Right lobe of liver (tissue), 6 donors: ENCODE data around the gene TSSK2. TPM values are rescaled to one million over a fixed set of nuclear protein-coding genes. Genes with fewer than 3 reads are reported as not detected.

ENCODE experiments used
- ATAC-seq, 4 donors: fragments of 200-7000 bp; cut with Tn5 transposase; one replicate each; pipeline ENCODE4 v1.9.1; 2020; ENCODE audit warnings: mild to moderate bottlenecking in 4 of 4, moderate library complexity in 4 of 4
- DNase-seq, 3 donors: peaks; one replicate each; pipeline ENCODE4 v3.0.0-alpha.2; 2020
- H3K27ac ChIP-seq, 3 donors: fragments of 200-600 bp; one replicate each; pipeline ENCODE4 v1.8.0; 2022
- H3K27me3 ChIP-seq, 2 donors: fragments of 200-600 bp; one replicate each; pipeline ENCODE4 v1.8.0; 2022
- H3K36me3 ChIP-seq, 4 donors: fragments of 200-600 bp; sonication (generic) in 1 of 4; one replicate each; pipeline versions ENCODE4 v1.5.1 to v1.8.0; 2017 to 2022; ENCODE audit warnings: control low read depth in 1 of 4
- H3K4me1 ChIP-seq, 4 donors: fragments of 200-600 bp; sonication (generic) in 1 of 4; one replicate each; pipeline versions ENCODE4 v1.5.1 to v1.8.0; 2017 to 2022; ENCODE audit warnings: control low read depth in 1 of 4
- H3K4me3 ChIP-seq, 3 donors: fragments of 200-600 bp; one replicate each; pipeline ENCODE4 v1.8.0; 2022
- H3K9me3 ChIP-seq, 4 donors: fragments of 200-600 bp; sonication (generic) in 1 of 4; one replicate each; pipeline versions ENCODE4 v1.5.1 to v1.8.0; 2017 to 2022; ENCODE audit warnings: control low read depth in 1 of 4
- POLR2A ChIP-seq: fragments of 450-650 bp; IDR thresholded peaks from one replicate; pipeline ENCODE4 v1.6.1; 2017; ENCODE audit warnings: antibody characterized with exemption, mild to moderate bottlenecking
- whole genome bisulfite sequencing: methylation state at CpG from one replicate; pipeline ENCODE4 v1.1.6; 2018; ENCODE audit warnings: low coverage, low lambda C conversion rate; ENCODE audit not compliant: insufficient coverage; ENCODE audit errors: missing lambda C conversion rate; 5-methylcytosine and 5-hydroxymethylcytosine counted together
- intact Hi-C, 2 donors: fragments of 100-400 bp; cut with DNase I; formaldehyde crosslinking; loops; one replicate each; pipeline versions ENCODE4 v1.11.2 to v1.14.1; 2022
- total RNA-seq, 6 experiments: library from RNA; depleted of rRNA in 2 of 6; stranded (reverse); fragments of >200 nt in 2 of 6; fragmentation: NEBNext Ultra II Directional in 3 of 6; extraction: Animal tissue kit (Norgen Biotek cat#: 25700) in 3 of 6; gene quantifications; one replicate each; pipeline versions ENCODE4 v1.1.0 to v1.2.4, GENCODE V29; 2016 to 2023
- TF ChIP-seq, protein P1 (sequence below), 4 donors: fragments of 200-600 bp in 3 of 4; fragments of 450-650 bp in 1 of 4; IDR thresholded peaks; one replicate each; pipeline versions ENCODE4 v1.5.1 to v1.8.0; 2016 to 2022; ENCODE audit warnings: antibody characterized with exemption in 4 of 4, mild to moderate bottlenecking in 2 of 4
- donor health status: DM: no; HTN: yes; CAD: no.
- donor health status: DM: no; HTN: no; CAD: no.
- donor health status: DM: no; HTN: no; CAD: no.
- donor health status: DM: no; HTN: yes; CAD: no.
- donor health status: DM: no; HTN: yes; CAD: no.

Gene TSSK2
- total RNA-seq, 6 experiments from 2014 or later: not detected

DNA sequence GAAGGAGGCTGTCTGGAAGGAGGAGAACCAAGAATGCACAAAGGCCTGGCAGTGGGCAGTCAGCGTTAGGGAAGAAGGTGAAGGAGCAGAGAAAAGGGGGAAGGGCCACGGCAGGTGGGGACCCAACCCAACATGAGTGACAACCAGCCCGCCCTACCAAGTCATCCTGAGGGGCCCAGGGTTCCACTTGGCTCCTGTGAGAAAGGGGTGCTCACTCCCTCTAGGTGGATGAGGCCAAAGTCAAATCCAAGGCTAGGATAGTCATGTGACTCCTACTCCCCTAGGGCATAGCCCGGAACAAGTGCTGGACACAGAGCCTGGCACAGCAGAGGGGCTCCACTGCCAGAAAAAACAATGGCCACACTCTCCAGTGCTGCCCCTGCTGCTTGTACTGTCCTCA lies 6.7 kb upstream of the TSSK2 start:
- Histone ChIP-seq H3K27ac (no peak overlapping the region), H3K27me3 (no peaks in the 10 kb centered on the region), H3K4me3 (no peak overlapping the region), H3K9me3 (no peaks in the 10 kb centered on the region), H3K36me3 (no peaks in the 10 kb centered on the region), H3K4me1 (peaks cover 0 to 18% (median 4%) of the 10 kb centered on the region in 4 donors)
- intact Hi-C loops: no loop called here
- DNase-seq: no peak
- TF ChIP-seq POLR2A: no peak
- TF ChIP-seq, protein P1, sequence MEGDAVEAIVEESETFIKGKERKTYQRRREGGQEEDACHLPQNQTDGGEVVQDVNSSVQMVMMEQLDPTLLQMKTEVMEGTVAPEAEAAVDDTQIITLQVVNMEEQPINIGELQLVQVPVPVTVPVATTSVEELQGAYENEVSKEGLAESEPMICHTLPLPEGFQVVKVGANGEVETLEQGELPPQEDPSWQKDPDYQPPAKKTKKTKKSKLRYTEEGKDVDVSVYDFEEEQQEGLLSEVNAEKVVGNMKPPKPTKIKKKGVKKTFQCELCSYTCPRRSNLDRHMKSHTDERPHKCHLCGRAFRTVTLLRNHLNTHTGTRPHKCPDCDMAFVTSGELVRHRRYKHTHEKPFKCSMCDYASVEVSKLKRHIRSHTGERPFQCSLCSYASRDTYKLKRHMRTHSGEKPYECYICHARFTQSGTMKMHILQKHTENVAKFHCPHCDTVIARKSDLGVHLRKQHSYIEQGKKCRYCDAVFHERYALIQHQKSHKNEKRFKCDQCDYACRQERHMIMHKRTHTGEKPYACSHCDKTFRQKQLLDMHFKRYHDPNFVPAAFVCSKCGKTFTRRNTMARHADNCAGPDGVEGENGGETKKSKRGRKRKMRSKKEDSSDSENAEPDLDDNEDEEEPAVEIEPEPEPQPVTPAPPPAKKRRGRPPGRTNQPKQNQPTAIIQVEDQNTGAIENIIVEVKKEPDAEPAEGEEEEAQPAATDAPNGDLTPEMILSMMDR (IDR thresholded peaks at IDR 0.05): no peak
- 29% methylated on average over 1 of the region's 4 CpGs for WGBS
- no peak for ATAC-seq

DNA sequence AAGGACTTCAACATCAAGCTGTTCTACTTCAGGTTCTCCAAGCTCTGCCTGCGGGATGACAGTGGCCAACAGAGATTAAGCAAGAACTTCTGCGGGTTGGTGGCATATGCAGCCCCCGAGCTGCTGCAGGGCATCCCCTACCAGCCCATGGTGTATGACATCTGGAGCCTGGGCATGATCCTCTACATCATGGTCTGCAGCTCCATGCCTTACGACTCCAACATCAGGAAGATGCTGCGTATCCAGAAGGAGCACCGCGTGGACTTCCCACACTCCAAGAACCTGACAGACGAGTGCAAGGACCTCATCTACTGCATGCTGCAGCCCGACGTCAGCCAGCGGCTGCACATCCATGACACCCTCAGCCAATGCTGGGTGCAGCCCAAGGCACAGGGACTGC lies 6.1 kb upstream of the TSSK2 start:
- no peak for TF ChIP-seq POLR2A
- TF ChIP-seq, protein P1 (IDR thresholded peaks at IDR 0.05): no peak
- DNase-seq: no peak
- no peak overlapping the region for H3K4me3 ChIP-seq
- H3K36me3 ChIP-seq: no peaks in the 10 kb centered on the region
- H3K27ac ChIP-seq: no peak overlapping the region
- peaks cover 0 to 18% (median 4%) of the 10 kb centered on the region in 4 donors for H3K4me1 ChIP-seq
- no peak for ATAC-seq
- WGBS: 93% methylated on average over 3 of the region's 11 CpGs
- intact Hi-C loops: no loop called here
- no peaks in the 10 kb centered on the region for H3K9me3 ChIP-seq
- H3K27me3 ChIP-seq: no peaks in the 10 kb centered on the region

DNA sequence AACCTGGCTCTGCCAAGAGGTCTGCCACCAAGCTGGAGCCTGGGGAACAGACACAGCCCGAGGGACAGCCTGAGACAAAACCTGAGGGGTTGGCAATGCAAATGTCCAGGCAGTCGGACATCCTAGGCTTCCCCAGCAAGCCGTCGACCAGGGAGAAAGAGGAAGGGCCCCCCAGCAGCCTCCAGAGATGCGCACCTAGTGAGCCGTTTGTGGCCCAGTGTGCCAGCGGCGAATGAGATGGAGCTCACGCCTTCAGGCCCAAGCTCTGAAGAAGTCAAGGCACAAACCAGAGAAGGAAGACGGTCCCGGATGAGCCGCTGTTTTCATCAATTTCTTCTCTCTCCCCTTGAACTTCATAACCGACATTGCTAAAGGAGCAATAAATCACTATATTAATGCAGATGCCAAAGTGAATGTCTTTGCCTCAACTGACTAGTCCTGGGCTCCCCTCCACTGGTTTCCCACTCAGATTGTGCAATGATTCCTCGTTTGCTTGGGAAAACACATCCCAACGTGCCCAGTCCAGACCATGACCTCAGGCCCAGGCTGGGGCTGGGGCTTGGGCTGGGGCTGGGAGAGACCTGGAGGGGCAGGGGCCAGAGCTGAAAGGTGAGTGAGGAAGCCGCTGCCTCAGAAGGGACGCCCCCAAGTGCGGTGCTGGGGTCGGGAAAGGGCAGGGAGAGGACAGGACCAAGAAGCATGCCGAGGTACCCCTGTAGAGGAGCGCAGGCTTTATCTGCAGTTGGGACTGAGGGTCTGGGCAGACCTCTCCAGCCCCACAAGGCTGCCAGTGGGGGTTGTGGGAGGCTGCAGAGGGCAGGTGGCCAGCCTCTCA lies 5.4 kb upstream of the TSSK2 start:
- Histone ChIP-seq H3K27ac (no peak overlapping the region), H3K36me3 (no peaks in the 10 kb centered on the region), H3K4me1 (peaks cover 0 to 11% (median 3%) of the 10 kb centered on the region in 4 donors), H3K27me3 (no peaks in the 10 kb centered on the region), H3K4me3 (no peak overlapping the region), H3K9me3 (no peaks in the 10 kb centered on the region)
- TF ChIP-seq, protein P1 (IDR thresholded peaks at IDR 0.05): no peak
- no peak for TF ChIP-seq POLR2A
- intact Hi-C loops: no loop called here
- 71% methylated on average over 18 of the region's 21 CpGs for WGBS
- ATAC-seq (no peak), DNase-seq (no peak)

DNA sequence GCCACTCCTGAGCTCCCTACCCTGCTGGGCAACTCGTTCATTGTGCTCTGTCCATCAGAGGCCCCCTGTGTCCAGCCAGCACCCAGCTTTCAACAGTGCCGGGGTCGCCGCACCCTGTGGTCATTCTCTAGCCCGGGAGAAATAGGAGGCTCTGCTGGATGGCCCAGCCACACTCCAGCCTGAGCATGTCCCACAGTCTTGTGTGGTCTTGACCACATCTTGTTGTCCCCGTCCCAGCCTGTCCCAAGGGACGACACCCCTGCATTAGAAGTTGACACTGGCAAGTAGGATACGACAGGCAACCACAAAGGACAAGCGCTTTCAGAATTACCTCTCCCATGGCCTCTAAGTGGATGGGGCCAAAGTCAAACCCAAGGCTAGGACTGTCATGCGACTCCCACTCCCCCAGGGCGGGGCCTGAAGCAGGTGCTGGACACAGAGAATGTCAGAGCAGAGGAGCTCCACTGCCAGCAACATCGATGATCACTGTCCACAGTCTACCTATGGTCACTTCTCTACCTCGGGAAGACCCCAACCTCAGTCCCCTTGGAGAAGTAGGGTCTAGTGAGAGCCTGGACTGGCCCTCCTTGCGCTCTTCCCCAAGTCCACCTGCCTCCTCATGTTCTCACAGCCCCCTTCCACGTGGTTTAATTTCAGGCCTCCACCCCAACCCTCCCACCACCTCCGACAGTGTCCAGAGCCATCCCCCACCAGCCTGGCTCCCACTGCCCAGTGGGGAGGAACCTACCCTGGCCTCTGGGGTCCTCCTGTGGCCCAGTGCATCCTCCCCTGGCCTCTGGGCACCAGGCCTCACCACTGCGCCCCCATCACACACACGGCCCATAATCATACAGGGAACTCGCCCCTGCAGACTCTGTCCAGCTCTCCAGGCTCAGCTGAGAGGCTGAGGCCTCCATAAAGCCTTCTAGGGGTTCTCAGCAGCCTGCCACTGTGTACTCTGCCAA lies 4.5 kb upstream of the TSSK2 start:
- no peaks in the 10 kb centered on the region for H3K27me3 ChIP-seq
- no peaks in the 10 kb centered on the region for H3K36me3 ChIP-seq
- H3K4me1 ChIP-seq: peaks cover 0 to 4% (median 0%) of the 10 kb centered on the region in 4 donors
- ATAC-seq (no peak), DNase-seq (no peak)
- no peak overlapping the region for H3K4me3 ChIP-seq
- H3K9me3 ChIP-seq: no peaks in the 10 kb centered on the region
- intact Hi-C loops: no loop called here
- WGBS: 96% methylated on average over 3 of the region's 19 CpGs
- H3K27ac ChIP-seq: no peak overlapping the region
- TF ChIP-seq, protein P1 (IDR thresholded peaks at IDR 0.05): no peak
- no peak for TF ChIP-seq POLR2A
